ENCODE results near the gene PAQR7.

Gene PAQR7

DNA sequence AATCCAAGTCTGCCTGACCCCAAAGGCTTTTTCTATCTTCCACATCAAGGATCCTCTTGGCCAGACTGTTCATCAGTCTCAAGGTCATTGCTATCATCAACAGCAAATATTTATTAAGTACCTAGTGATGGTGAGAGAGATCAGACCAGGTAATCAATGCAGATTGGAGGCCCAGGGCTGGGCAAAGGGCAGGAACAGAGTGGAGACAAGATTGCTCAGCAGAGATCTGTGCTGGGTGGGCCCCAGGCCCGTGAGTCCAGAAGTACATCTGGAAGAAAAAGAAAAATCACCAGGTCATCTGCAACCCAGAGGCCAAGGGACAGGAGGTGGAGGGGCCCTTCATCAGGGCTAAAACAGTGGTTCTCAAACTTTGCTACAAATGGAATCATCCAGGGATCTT, 10.1 kb upstream of the PAQR7 start:
- H3K4me3 ChIP-seq (ENCODE audit: low read depth, low read length) = no peak overlapping the region
- DNase-seq (ENCODE audit: low read depth) = no peak
- TF ChIP-seq, protein P1, sequence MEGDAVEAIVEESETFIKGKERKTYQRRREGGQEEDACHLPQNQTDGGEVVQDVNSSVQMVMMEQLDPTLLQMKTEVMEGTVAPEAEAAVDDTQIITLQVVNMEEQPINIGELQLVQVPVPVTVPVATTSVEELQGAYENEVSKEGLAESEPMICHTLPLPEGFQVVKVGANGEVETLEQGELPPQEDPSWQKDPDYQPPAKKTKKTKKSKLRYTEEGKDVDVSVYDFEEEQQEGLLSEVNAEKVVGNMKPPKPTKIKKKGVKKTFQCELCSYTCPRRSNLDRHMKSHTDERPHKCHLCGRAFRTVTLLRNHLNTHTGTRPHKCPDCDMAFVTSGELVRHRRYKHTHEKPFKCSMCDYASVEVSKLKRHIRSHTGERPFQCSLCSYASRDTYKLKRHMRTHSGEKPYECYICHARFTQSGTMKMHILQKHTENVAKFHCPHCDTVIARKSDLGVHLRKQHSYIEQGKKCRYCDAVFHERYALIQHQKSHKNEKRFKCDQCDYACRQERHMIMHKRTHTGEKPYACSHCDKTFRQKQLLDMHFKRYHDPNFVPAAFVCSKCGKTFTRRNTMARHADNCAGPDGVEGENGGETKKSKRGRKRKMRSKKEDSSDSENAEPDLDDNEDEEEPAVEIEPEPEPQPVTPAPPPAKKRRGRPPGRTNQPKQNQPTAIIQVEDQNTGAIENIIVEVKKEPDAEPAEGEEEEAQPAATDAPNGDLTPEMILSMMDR (IDR thresholded peaks at IDR 0.05; ENCODE audit: insufficient read depth, low read depth, low read length, missing control alignments) = no peak

DNA sequence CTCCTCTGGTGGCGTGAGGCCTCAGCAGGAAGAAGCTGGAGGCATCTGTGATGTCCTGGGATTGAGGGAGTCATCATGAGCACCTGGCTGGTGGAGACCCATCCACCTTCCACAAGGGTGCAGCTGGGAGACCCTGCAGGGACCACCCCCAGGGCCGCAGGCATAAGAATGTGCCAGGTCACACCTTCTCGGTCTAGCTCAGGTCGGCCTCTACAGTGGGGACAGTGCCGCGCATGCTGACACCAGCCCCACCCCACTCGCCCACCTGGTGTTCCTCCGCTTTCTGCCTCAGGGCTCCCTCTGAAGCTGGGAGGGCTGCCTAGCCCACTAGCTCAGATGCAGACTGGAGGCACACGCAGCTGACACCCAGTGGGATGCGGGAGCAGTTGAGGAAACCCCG, 5.8 kb upstream of the PAQR7 start:
- H3K4me3 ChIP-seq (ENCODE audit: low read depth, low read length) = no peak overlapping the region
- no peak for DNase-seq (ENCODE audit: low read depth)
- TF ChIP-seq, protein P1 (IDR thresholded peaks at IDR 0.05; ENCODE audit: insufficient read depth, low read depth, low read length, missing control alignments) = no peak

DNA sequence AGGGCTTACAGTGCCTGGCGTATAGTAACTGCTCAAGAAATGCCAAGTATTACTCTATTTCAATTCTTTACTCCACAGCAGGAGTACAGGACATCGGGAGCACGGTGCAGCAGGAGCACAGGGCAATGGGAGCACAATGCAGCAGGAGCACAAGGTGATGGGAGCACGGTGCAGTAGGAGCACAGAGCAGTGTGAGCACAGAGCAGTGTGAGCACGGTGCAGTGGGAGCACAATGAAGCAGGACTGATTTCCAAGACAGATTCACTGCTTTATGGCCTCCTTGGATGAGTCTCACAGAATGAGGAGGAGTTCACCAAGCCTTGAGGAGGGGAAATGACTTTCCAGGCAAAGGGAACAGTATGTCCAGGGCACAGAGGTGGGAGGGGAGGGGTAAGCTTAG, 5.0 kb upstream of the PAQR7 start:
- no peak overlapping the region for H3K4me3 ChIP-seq (ENCODE audit: low read depth, low read length)
- DNase-seq (ENCODE audit: low read depth) = no peak
- TF ChIP-seq, protein P1 (IDR thresholded peaks at IDR 0.05; ENCODE audit: insufficient read depth, low read depth, low read length, missing control alignments) = no peak

DNA sequence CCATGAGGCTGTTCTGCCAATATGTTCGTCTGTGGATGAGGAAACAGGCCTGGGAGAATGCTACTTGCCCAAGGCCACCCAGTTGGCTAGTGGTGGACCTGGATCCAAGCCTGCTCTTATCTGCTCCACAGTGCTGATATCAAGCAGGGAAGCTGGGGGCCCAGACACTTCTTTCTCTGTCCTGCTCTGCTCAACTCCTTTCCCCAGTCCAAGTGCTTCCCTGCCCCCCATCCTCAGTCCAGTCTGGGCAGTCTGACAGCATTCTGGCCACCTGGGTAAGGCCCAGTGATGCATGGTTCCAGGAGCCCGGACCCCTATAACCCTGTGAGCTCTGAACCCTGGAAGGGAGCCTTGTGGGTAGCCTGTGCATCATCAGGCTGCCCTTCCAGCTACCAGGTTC, 4.2 kb upstream of the PAQR7 start:
- DNase-seq (ENCODE audit: low read depth) = no peak
- no peak overlapping the region for H3K4me3 ChIP-seq (ENCODE audit: low read depth, low read length)
- TF ChIP-seq, protein P1 (IDR thresholded peaks at IDR 0.05; ENCODE audit: insufficient read depth, low read depth, low read length, missing control alignments) = no peak

DNA sequence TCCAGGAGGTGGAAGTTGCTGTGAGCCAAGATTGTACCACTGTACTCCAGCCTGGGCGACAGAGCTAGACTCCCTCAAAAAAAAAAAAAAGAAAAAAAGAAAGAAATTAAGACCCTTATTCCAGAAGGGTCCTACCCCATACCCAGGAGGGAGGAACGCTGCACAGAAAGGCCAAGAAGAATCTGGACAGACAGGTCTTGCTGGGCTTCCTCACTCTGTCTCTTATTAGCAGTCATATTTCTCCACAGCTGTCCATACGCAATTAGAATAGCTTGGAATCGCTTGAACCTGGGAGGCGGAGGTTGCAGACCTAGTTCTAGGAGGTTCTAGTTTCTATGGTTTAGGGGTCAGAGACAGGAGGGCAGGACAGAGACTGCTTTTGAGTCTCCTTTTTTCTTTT, 3.2 kb upstream of the PAQR7 start:
- no peak for DNase-seq (ENCODE audit: low read depth)
- no peak overlapping the region for H3K4me3 ChIP-seq (ENCODE audit: low read depth, low read length)
- TF ChIP-seq, protein P1 (IDR thresholded peaks at IDR 0.05; ENCODE audit: insufficient read depth, low read depth, low read length, missing control alignments) = no peak

DNA sequence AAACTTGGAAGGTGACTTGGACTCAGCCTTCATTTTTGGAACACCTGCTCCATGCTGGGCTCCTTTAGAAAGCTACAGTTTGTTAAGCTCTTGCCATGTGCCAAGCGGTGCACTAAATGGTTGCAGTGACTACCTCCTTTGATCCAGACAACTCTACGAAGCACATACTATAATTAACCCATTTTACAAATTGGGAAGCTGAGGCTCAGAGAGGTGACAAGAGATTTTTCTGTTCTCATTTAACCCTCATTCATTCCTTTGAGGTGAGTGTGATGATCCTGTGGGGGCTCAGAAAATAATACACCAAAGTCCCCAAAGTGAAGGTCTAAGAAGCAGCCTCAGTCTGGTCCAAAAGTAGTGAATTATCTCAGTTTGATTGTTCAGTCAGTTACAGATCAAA, 1.6 kb upstream of the PAQR7 start:
- no peak for DNase-seq (ENCODE audit: low read depth)
- TF ChIP-seq, protein P1 (IDR thresholded peaks at IDR 0.05; ENCODE audit: insufficient read depth, low read depth, low read length, missing control alignments) = no peak
- no peak overlapping the region for H3K4me3 ChIP-seq (ENCODE audit: low read depth, low read length)

DNA sequence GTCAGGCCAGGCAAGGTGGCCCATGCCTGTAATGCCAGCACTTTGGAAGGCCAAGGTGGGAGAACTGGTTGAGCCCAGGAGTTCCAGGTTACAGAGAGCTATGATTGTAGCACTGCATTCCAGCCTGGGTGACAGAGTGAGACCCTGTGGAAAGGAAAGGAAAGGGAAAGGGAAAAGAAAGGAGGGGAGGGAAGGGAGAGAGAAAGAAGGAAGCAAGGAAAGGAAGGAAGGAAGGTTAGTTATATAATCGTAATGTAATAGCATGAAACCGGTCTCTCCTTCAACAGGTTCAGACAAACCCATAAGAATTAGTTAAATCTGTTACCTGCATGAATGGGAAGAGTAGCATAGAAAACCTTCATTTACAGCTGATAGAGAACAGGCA, 1.2 kb upstream of the PAQR7 start:
- TF ChIP-seq, protein P1 (IDR thresholded peaks at IDR 0.05; ENCODE audit: insufficient read depth, low read depth, low read length, missing control alignments) = no peak
- no peak for DNase-seq (ENCODE audit: low read depth)
- H3K4me3 ChIP-seq (ENCODE audit: low read depth, low read length) = no peak overlapping the region

Measured in GM12865 (cell line).